ENCODE data around the gene PIGA. TPM values are rescaled to one million over a fixed set of nuclear protein-coding genes. Genes with fewer than 3 reads are reported as not detected.
"Not testable (repeated sequence)": the region's sequence is repeated elsewhere in the genome, so short reads cannot be mapped to it uniquely, and the experiment has no call there.

The PIGA gene
- total RNA-seq, 4 donors from 2014 or later: 3.2 to 6.6 (median 4.2) TPM

GRCh38 chrX:15315509-15315908, 19.8 kb downstream of the PIGA start, which contains the start of gene ASB11:
Gene ASB11 (minus strand): TSS chrX:15315640. CDS start chrX:15315605, 35 bp downstream.
- H3K4me3 ChIP-seq: no peak within 1 kb of the TSS
- no peaks in the 10 kb centered on the region for H3K4me1 ChIP-seq
- H3K27me3 ChIP-seq: no peaks in the 10 kb centered on the region
- intact Hi-C loops (cut with DNase I): no loop called here
- H3K27ac ChIP-seq (replicated peaks in 1 of 4): no peak within 1 kb of the TSS
- no peaks in the 10 kb centered on the region for H3K9me3 ChIP-seq
- no peak for DNase-seq (ENCODE audit: extremely low spot score)
- WGBS: 63% methylated on average over 3 of the region's 3 CpGs
- peaks cover 0 to 2% (median under 1%) of the 10 kb centered on the region in 4 donors for H3K36me3 ChIP-seq
- no peak for TF ChIP-seq EP300 (IDR thresholded peaks at IDR 0.05)
- no peak for TF ChIP-seq CTCF (IDR thresholded peaks at IDR 0.05)
- TF ChIP-seq POLR2AphosphoS5 (IDR thresholded peaks at IDR 0.05): no peak
- TF ChIP-seq POLR2A (IDR thresholded peaks at IDR 0.05; ENCODE audit: low read depth): no peak

DNA sequence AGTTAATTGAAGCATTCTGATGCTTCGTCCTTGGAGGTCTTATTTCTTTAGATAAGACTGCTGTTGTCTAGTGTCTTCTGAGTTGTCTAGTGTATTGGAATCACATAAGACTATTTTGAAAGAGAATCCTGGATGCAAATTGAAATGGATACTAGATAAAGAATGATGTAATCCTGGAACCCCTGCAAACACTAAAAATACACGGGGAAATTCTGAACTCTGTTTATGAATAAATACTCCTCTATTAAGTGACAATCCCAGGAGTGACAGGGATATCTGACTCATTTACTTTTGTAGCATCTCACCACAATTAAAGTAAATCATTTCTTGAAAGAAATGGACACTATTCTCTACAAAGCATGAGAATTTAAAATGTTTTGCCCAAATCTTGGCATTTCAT, 20.9 kb downstream of the PIGA start:
- no peak overlapping the region for H3K27ac ChIP-seq (replicated peaks in 1 of 4)
- WGBS: 43% methylated on average over 2 of the region's 2 CpGs

GRCh38 chrX:15311119-15311518, 24.2 kb downstream of the PIGA start:
- Histone ChIP-seq H3K27me3 (no peaks in the 10 kb centered on the region), H3K9me3 (no peaks in the 10 kb centered on the region), H3K4me3 (no peak overlapping the region), H3K4me1 (peaks cover 0 to 6% (median 4%) of the 10 kb centered on the region in 4 donors), H3K36me3 (no peaks in the 10 kb centered on the region), H3K27ac (replicated peaks in 1 of 4) (no peak overlapping the region)
- WGBS: 84% methylated on average over 3 of the region's 3 CpGs
- no peak for DNase-seq (ENCODE audit: extremely low spot score)
- no peak for TF ChIP-seq POLR2A (IDR thresholded peaks at IDR 0.05; ENCODE audit: low read depth)
- no peak for TF ChIP-seq POLR2AphosphoS5 (IDR thresholded peaks at IDR 0.05)
- no peak for TF ChIP-seq CTCF (IDR thresholded peaks at IDR 0.05)
- no peak for TF ChIP-seq EP300 (IDR thresholded peaks at IDR 0.05)
- intact Hi-C loops (cut with DNase I): no loop called here

More for the DNA sequence above, 20.9 kb downstream of the PIGA start:
- no peaks in the 10 kb centered on the region for H3K9me3 ChIP-seq
- TF ChIP-seq CTCF (IDR thresholded peaks at IDR 0.05) (no peak), POLR2AphosphoS5 (IDR thresholded peaks at IDR 0.05) (no peak), POLR2A (IDR thresholded peaks at IDR 0.05; ENCODE audit: low read depth) (no peak), EP300 (IDR thresholded peaks at IDR 0.05) (no peak)
- no peaks in the 10 kb centered on the region for H3K27me3 ChIP-seq
- no peak overlapping the region for H3K4me3 ChIP-seq
- DNase-seq (ENCODE audit: extremely low spot score): no peak
- intact Hi-C loops (cut with DNase I): no loop called here
- no peaks in the 10 kb centered on the region for H3K36me3 ChIP-seq
- peaks cover 0 to 6% (median 4%) of the 10 kb centered on the region in 4 donors for H3K4me1 ChIP-seq

DNA sequence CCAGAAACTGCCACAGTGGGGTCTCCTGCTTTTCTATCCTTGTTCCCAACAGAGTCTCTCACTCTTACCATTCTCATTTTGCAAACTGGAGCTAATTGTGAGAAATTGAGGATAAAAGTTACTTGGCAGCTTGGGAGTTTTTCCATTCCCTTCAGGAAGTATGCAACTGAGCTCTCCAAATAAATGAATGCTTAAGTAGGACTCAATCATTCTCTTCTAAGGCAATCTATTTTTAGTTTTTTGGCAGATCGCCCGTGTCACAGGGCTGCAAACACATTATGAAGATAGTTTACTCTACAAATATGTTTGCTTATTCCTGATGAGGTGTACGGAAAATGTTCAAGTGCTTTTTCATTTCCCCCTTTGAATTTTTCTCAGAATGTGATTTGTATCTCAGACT, 25.2 kb downstream of the PIGA start:
- peak overlapping the region in 2 of 4 donors; percentile 7 to 20 for H3K27ac ChIP-seq (replicated peaks in 1 of 4)
- H3K36me3 ChIP-seq: no peaks in the 10 kb centered on the region
- no peak for DNase-seq (ENCODE audit: extremely low spot score)
- WGBS: 31% methylated on average over 3 of the region's 3 CpGs
- TF ChIP-seq CTCF (IDR thresholded peaks at IDR 0.05) (no peak), POLR2A (IDR thresholded peaks at IDR 0.05; ENCODE audit: low read depth) (no peak), EP300 (IDR thresholded peaks at IDR 0.05) (no peak), POLR2AphosphoS5 (IDR thresholded peaks at IDR 0.05) (no peak)
- H3K4me3 ChIP-seq: no peak overlapping the region
- peaks cover 0 to 6% (median 4%) of the 10 kb centered on the region in 4 donors for H3K4me1 ChIP-seq
- H3K9me3 ChIP-seq: no peaks in the 10 kb centered on the region
- H3K27me3 ChIP-seq: no peaks in the 10 kb centered on the region
- intact Hi-C loops (cut with DNase I): no loop called here

DNA sequence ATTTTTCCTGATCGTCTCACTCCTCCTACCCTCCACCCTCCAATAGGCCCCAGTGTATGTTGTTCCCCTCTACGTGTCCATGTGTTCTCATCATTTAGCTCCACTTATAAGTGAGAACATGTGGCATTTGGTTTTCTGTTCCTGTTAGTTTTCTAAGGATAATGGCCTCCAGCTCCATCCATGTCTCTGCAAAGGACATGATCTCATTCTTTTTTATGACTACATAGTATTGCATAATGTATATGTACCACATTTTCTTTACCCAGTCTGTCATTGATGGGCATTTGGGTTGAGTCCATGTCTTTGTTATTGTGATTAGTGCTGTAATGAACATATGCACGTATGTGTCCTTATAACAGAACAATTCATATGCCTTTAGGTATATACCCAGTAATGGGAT, 29.4 kb downstream of the PIGA start:
- H3K27ac ChIP-seq (replicated peaks in 1 of 4); DNase-seq (ENCODE audit: extremely low spot score); H3K27me3 ChIP-seq; H3K9me3 ChIP-seq; H3K4me3 ChIP-seq; intact Hi-C loops (cut with DNase I); H3K4me1 ChIP-seq; H3K36me3 ChIP-seq: not testable (repeated sequence)
- 63% methylated on average over 3 of the region's 3 CpGs for WGBS

Data from esophagus muscularis mucosa (tissue), 4 donors.